22Rv1 (cell line): ENCODE data around the gene RBBP8NL.

Experiments
- ZFX ChIP-seq: fragments of 450-650 bp; IDR thresholded peaks from 2 replicates; pipeline ENCODE4 v1.6.1; 2017; ENCODE audit warnings: antibody characterized with exemption, borderline replicate concordance
- TF ChIP-seq, protein P1 (sequence below): fragments of 450-650 bp; IDR thresholded peaks from 2 replicates; pipeline ENCODE4 v1.5.1; 2017; ENCODE audit warnings: mild to moderate bottlenecking

DNA sequence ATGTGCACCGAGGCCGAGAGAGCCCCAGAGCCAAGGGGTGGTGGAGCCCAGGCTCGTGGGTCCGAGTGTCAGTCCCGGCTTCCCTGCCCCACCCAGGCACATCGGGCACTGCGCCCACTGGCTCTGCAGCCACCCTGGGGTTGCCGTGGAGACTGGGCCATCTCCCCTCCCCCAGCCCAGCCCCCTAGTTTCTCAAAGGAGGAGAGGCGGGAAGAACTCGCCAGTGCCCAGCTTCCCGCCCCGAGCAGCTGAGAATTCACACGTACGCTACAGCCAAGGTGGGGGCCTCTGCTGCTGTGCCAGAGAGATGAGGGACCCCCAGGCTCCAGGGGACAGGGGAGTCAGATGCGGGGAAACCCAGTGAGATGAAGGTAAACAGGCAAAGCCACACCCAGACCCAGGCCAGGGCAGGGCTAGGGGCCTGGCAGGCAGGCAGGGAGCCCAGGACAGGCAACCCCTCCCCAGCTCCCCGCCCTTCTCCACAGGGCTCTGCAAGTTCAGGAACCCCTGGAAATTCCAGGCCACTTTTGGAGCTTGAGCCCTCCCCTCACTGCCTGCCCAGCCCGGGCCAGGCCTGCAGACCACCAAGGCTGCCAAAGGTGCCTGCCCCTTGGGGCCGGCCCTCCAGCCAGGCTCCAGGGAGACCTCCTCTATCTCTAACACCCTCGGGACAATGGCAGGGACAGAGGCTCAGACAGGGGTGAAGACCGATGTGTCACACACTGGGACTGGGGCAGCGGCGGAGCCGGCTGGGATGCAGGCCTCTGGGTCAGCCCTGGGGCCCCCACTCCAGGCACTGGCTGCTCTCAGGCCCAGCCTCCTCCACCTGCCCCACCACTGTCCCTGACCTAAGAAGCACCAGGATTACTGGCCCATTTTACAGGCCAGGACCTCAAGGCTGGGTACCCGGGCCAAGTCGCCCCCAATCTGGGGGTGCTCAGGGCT lies 66.2 kb downstream of the RBBP8NL start:
- TF ChIP-seq, protein P1, sequence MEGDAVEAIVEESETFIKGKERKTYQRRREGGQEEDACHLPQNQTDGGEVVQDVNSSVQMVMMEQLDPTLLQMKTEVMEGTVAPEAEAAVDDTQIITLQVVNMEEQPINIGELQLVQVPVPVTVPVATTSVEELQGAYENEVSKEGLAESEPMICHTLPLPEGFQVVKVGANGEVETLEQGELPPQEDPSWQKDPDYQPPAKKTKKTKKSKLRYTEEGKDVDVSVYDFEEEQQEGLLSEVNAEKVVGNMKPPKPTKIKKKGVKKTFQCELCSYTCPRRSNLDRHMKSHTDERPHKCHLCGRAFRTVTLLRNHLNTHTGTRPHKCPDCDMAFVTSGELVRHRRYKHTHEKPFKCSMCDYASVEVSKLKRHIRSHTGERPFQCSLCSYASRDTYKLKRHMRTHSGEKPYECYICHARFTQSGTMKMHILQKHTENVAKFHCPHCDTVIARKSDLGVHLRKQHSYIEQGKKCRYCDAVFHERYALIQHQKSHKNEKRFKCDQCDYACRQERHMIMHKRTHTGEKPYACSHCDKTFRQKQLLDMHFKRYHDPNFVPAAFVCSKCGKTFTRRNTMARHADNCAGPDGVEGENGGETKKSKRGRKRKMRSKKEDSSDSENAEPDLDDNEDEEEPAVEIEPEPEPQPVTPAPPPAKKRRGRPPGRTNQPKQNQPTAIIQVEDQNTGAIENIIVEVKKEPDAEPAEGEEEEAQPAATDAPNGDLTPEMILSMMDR: no peak
- no peak for TF ChIP-seq ZFX
